ENCODE measurements around the gene NFIL3. TPM values are rescaled to one million over a fixed set of nuclear protein-coding genes. Genes with fewer than 3 reads are reported as not detected.

Gene NFIL3
- total RNA-seq, 1 experiment from 2014 or later, result 14.5 TPM

DNA sequence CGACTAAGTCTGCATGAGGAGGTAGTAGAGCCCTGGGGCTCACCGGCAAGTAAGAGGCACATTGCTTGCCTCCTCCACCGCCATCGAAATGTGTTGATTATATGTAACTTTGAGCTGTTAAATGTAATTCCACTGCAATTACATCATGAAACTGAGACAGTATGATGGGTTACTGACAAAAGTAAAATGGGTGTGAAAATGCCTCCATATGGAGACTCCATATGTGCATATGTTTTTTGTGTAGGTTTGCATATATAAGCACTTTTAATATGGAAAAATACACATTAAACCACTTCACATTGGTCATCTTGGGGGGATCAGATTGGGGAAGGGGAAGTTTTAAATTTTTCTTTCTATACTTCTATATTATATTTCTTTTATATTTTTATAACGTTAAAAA lies 29.8 kb downstream of the NFIL3 start:
- no peak overlapping the region for H3K4me3 ChIP-seq (ENCODE audit: low read depth, low read length, poor library complexity, severe bottlenecking)
- no peak for DNase-seq (ENCODE audit: low spot score)
- H3K27me3 ChIP-seq (replicated peaks; ENCODE audit: insufficient read depth, low read depth, low read length, poor library complexity), result no peaks in the 10 kb centered on the region
- POLR2A ChIA-PET (ENCODE audit: low non-redundant PET), result no interaction called here
- intact Hi-C loops (cut with micrococcal nuclease; ENCODE audit: unreplicated experiment), result no loop called here
- H3K4me1 ChIP-seq (ENCODE audit: insufficient read depth, low read length, poor library complexity, severe bottlenecking), result peaks cover 10% of the 10 kb centered on the region
- BruUV-seq (replicated peaks), result no TSS peak
- CTCF ChIA-PET, result no interaction called here
- H3K36me3 ChIP-seq (ENCODE audit: insufficient read depth, low read length, poor library complexity, severe bottlenecking), result no peaks in the 10 kb centered on the region
- TF ChIP-seq, protein P1, sequence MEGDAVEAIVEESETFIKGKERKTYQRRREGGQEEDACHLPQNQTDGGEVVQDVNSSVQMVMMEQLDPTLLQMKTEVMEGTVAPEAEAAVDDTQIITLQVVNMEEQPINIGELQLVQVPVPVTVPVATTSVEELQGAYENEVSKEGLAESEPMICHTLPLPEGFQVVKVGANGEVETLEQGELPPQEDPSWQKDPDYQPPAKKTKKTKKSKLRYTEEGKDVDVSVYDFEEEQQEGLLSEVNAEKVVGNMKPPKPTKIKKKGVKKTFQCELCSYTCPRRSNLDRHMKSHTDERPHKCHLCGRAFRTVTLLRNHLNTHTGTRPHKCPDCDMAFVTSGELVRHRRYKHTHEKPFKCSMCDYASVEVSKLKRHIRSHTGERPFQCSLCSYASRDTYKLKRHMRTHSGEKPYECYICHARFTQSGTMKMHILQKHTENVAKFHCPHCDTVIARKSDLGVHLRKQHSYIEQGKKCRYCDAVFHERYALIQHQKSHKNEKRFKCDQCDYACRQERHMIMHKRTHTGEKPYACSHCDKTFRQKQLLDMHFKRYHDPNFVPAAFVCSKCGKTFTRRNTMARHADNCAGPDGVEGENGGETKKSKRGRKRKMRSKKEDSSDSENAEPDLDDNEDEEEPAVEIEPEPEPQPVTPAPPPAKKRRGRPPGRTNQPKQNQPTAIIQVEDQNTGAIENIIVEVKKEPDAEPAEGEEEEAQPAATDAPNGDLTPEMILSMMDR (conservative IDR thresholded peaks at IDR 0.05; ENCODE audit: low read depth, low read length), result no peak
- no peak for TF ChIP-seq EZH2 (IDR thresholded peaks at IDR 0.05; ENCODE audit: borderline replicate concordance, low read depth, low read length, poor library complexity, severe bottlenecking)
- no peak overlapping the region for H3K27ac ChIP-seq (ENCODE audit: low read depth, low read length, poor library complexity, severe bottlenecking)
- H3K9me3 ChIP-seq (ENCODE audit: low read depth, low read length, poor library complexity, severe bottlenecking), result no peaks in the 10 kb centered on the region

DNA sequence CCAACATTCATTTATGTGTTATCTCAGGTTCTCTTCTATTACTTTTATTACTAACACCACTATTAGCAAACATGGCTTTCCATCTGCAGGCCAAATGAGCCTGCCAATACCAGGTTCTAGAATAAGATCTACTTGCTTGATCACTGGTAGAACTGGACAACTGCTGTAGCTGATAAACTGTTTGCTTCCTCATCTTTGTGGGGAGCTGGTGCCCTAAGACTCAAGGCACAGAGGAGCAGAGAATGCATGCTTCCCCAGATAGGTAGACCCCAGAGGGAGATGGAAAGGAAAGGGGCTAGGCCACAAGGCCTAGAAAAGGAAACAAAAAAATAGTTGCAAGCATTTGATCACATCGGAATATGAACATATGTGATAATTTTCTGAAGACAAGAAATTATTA lies 31.2 kb downstream of the NFIL3 start:
- Histone ChIP-seq H3K27ac (ENCODE audit: low read depth, low read length, poor library complexity, severe bottlenecking) (no peak overlapping the region), H3K4me3 (ENCODE audit: low read depth, low read length, poor library complexity, severe bottlenecking) (no peak overlapping the region), H3K36me3 (ENCODE audit: insufficient read depth, low read length, poor library complexity, severe bottlenecking) (no peaks in the 10 kb centered on the region), H3K27me3 (replicated peaks; ENCODE audit: insufficient read depth, low read depth, low read length, poor library complexity) (no peaks in the 10 kb centered on the region), H3K4me1 (ENCODE audit: insufficient read depth, low read length, poor library complexity, severe bottlenecking) (peaks cover 10% of the 10 kb centered on the region), H3K9me3 (ENCODE audit: low read depth, low read length, poor library complexity, severe bottlenecking) (no peaks in the 10 kb centered on the region)
- BruUV-seq (replicated peaks), result no TSS peak
- intact Hi-C loops (cut with micrococcal nuclease; ENCODE audit: unreplicated experiment), result no loop called here
- TF ChIP-seq, protein P1 (conservative IDR thresholded peaks at IDR 0.05; ENCODE audit: low read depth, low read length), result no peak
- no peak for TF ChIP-seq EZH2 (IDR thresholded peaks at IDR 0.05; ENCODE audit: borderline replicate concordance, low read depth, low read length, poor library complexity, severe bottlenecking)
- ChIA-PET POLR2A (ENCODE audit: low non-redundant PET) (no interaction called here), CTCF (no interaction called here)
- no peak for DNase-seq (ENCODE audit: low spot score)

GRCh38 chr9:91391818-91392217 lies 31.8 kb downstream of the NFIL3 start:
- Histone ChIP-seq H3K4me1 (ENCODE audit: insufficient read depth, low read length, poor library complexity, severe bottlenecking) (peaks cover 10% of the 10 kb centered on the region), H3K27ac (ENCODE audit: low read depth, low read length, poor library complexity, severe bottlenecking) (no peak overlapping the region), H3K27me3 (replicated peaks; ENCODE audit: insufficient read depth, low read depth, low read length, poor library complexity) (no peaks in the 10 kb centered on the region), H3K4me3 (ENCODE audit: low read depth, low read length, poor library complexity, severe bottlenecking) (no peak overlapping the region), H3K36me3 (ENCODE audit: insufficient read depth, low read length, poor library complexity, severe bottlenecking) (no peaks in the 10 kb centered on the region), H3K9me3 (ENCODE audit: low read depth, low read length, poor library complexity, severe bottlenecking) (no peaks in the 10 kb centered on the region)
- DNase-seq (ENCODE audit: low spot score), result no peak
- ChIA-PET CTCF (no interaction called here), POLR2A (ENCODE audit: low non-redundant PET) (no interaction called here)
- no TSS peak for BruUV-seq (replicated peaks)
- intact Hi-C loops (cut with micrococcal nuclease; ENCODE audit: unreplicated experiment), result no loop called here
- TF ChIP-seq EZH2 (IDR thresholded peaks at IDR 0.05; ENCODE audit: borderline replicate concordance, low read depth, low read length, poor library complexity, severe bottlenecking), result no peak
- TF ChIP-seq, protein P1 (conservative IDR thresholded peaks at IDR 0.05; ENCODE audit: low read depth, low read length), result no peak

Data from A673 (cell line).